Body of pancreas (tissue), 4 donors: ENCODE data around the gene PPFIA4. TPM values are rescaled to one million over a fixed set of nuclear protein-coding genes. Genes with fewer than 3 reads are reported as not detected.

Experiments used
- ATAC-seq: fragments of 150-250 bp; one replicate; pipeline ENCODE4 v1.9.1; 2016
- DNase-seq, 4 donors: peaks; one replicate each; pipeline ENCODE4 v3.0.0-alpha.2; 2019
- H3K27ac ChIP-seq, 4 donors: fragments of 200-600 bp; sonication (generic); 1 replicate in 3 of 4; 2 replicates in 1 of 4; pipeline versions ENCODE4 v1.5.1 to v1.6.1; 2016 to 2019; ENCODE audit warnings: mild to moderate bottlenecking in 1 of 4, mixed read lengths in 1 of 4, moderate library complexity in 1 of 4
- H3K27me3 ChIP-seq, 2 donors: fragments of 200-600 bp; sonication (generic); one replicate each; pipeline ENCODE4 v1.6.0; 2016; ENCODE audit warnings: mild to moderate bottlenecking in 1 of 2
- H3K36me3 ChIP-seq, 2 donors: fragments of 200-600 bp; sonication (generic); replicated peaks in 1 of 2; 2 replicates each; pipeline ENCODE4 v1.5.1; 2016; ENCODE audit warnings: low read depth in 2 of 2; ENCODE audit not compliant: insufficient read depth in 1 of 2
- H3K4me1 ChIP-seq: fragments of 200-600 bp; sonication (generic); one replicate; pipeline ENCODE4 v1.6.0; 2016
- H3K4me3 ChIP-seq, 2 donors: fragments of 200-600 bp; sonication (generic); 1 replicate in 1 of 2; 2 replicates in 1 of 2; pipeline ENCODE4 v1.5.1; 2016 to 2019
- H3K9me3 ChIP-seq, 3 donors: fragments of 200-600 bp; sonication (generic); 1 replicate in 2 of 3; 2 replicates in 1 of 3; pipeline ENCODE4 v1.5.1; 2016
- CTCF ChIP-seq, 7 experiments: fragments of 450-650 bp in 4 of 7; fragments of 200-600 bp in 3 of 7; sonication (generic) in 3 of 7; IDR thresholded peaks; one replicate each; pipeline ENCODE4 v1.5.1; 2016 to 2019; ENCODE audit warnings: antibody characterized with exemption in 7 of 7
- POLR2A ChIP-seq, 3 donors: fragments of 450-650 bp; IDR thresholded peaks; one replicate each; pipeline ENCODE4 v1.6.1; 2016; ENCODE audit warnings: antibody characterized with exemption in 3 of 3, mild to moderate bottlenecking in 2 of 3
- WGBS, 2 donors: methylation state at CpG; one replicate each; pipeline ENCODE4 v1.1.5; 2017; 5-methylcytosine and 5-hydroxymethylcytosine counted together
- intact Hi-C: fragments of 100-400 bp; cut with DNase I; formaldehyde crosslinking; loops from one replicate; pipeline ENCODE4 v1.15.1; 2023
- total RNA-seq, 2 donors: library from RNA; depleted of rRNA; stranded (reverse); fragments of >200 nt; gene quantifications; one replicate each; pipeline ENCODE4 v1.1.0, GENCODE V29; 2016

PPFIA4 gene
- total RNA-seq, 2 donors from 2014 or later, result not detected

GRCh38 chr1:203057911-203058675, 31.8 kb downstream of the PPFIA4 start:
- H3K27me3 ChIP-seq, result peaks cover 0 to 3% of the 10 kb centered on the region in 2 donors
- no peak overlapping the region for H3K4me3 ChIP-seq
- H3K4me1 ChIP-seq, result no peaks in the 10 kb centered on the region
- no peaks in the 10 kb centered on the region for H3K36me3 ChIP-seq
- DNase-seq (no peak), ATAC-seq (no peak)
- H3K27ac ChIP-seq, result no peak overlapping the region
- H3K9me3 ChIP-seq, result no peaks in the 10 kb centered on the region
- intact Hi-C loops, result no loop called here
- 29 to 40% methylated on average over 9 to 10 of the region's 10 CpGs for WGBS, 2 donors
- TF ChIP-seq POLR2A (IDR thresholded peaks at IDR 0.05) (no peak), CTCF (IDR thresholded peaks at IDR 0.05) (no peak)

- Histone ChIP-seq H3K9me3 (no peaks in the 10 kb centered on the region), H3K4me1 (no peaks in the 10 kb centered on the region), H3K27me3 (peaks cover 0 to 2% of the 10 kb centered on the region in 2 donors), H3K36me3 (no peaks in the 10 kb centered on the region), H3K27ac (no peak overlapping the region), H3K4me3 (no peak overlapping the region)
- no peak for TF ChIP-seq CTCF (IDR thresholded peaks at IDR 0.05)
- intact Hi-C loops, result no loop called here
- 58% methylated on average over 1 of the region's 1 CpG; no CpG with 5 or more reads in 1 of the 2 donors for WGBS, 2 donors
- ATAC-seq (no peak), DNase-seq (no peak)
Measured at GRCh38 chr1:203058676-203058935, 32.3 kb downstream of the PPFIA4 start.

GRCh38 chr1:203059485-203059884, 33.2 kb downstream of the PPFIA4 start:
- Histone ChIP-seq H3K27me3 (no peaks in the 10 kb centered on the region), H3K4me1 (no peaks in the 10 kb centered on the region), H3K36me3 (no peaks in the 10 kb centered on the region), H3K9me3 (no peaks in the 10 kb centered on the region), H3K27ac (no peak overlapping the region), H3K4me3 (no peak overlapping the region)
- ATAC-seq (no peak), DNase-seq (no peak)
- intact Hi-C loops, result no loop called here
- WGBS, 2 donors, result 63 to 71% methylated on average over 2 of the region's 2 CpGs
- TF ChIP-seq POLR2A (IDR thresholded peaks at IDR 0.05) (no peak), CTCF (IDR thresholded peaks at IDR 0.05) (no peak)

GRCh38 chr1:203060115-203060514, 33.8 kb downstream of the PPFIA4 start:
- Histone ChIP-seq H3K27ac (no peak overlapping the region), H3K27me3 (no peaks in the 10 kb centered on the region), H3K4me3 (no peak overlapping the region), H3K9me3 (no peaks in the 10 kb centered on the region), H3K4me1 (no peaks in the 10 kb centered on the region), H3K36me3 (no peaks in the 10 kb centered on the region)
- 80 to 86% methylated on average over 3 to 11 of the region's 11 CpGs for WGBS, 2 donors
- ATAC-seq (no peak), DNase-seq (no peak)
- no peak for TF ChIP-seq POLR2A (IDR thresholded peaks at IDR 0.05)
- no peak for TF ChIP-seq CTCF (IDR thresholded peaks at IDR 0.05)
- intact Hi-C loops, result no loop called here

GRCh38 chr1:203063287-203063686, 37.0 kb downstream of the PPFIA4 start:
- 66 to 85% methylated on average over 8 of the region's 8 CpGs for WGBS, 2 donors
- no peak overlapping the region for H3K4me3 ChIP-seq
- intact Hi-C loops, result no loop called here
- H3K9me3 ChIP-seq, result no peaks in the 10 kb centered on the region
- H3K27me3 ChIP-seq, result no peaks in the 10 kb centered on the region
- TF ChIP-seq POLR2A (IDR thresholded peaks at IDR 0.05) (no peak), CTCF (IDR thresholded peaks at IDR 0.05) (no peak)
- H3K36me3 ChIP-seq, result no peaks in the 10 kb centered on the region
- no peak for ATAC-seq
- no peak for DNase-seq
- H3K4me1 ChIP-seq, result no peaks in the 10 kb centered on the region
- H3K27ac ChIP-seq, result no peak overlapping the region
